Smooth muscle cell (in vitro differentiated cells): ENCODE data around the gene GALNT10. TPM values are rescaled to one million over a fixed set of nuclear protein-coding genes. Genes with fewer than 3 reads are reported as not detected.

Source experiments
- DNase-seq: peaks from one replicate; lab custom pipeline; 2025; ENCODE audit not compliant: unreplicated experiment; lab: John Stamatoyannopoulos, UW
- H2AFZ ChIP-seq: fragments of 200-600 bp; sonication (generic); 2 replicates; pipeline ENCODE4 v1.6.0; 2016; ENCODE audit warnings: antibody characterized with exemption, low read depth, mild to moderate bottlenecking
- H3F3A ChIP-seq: fragments of 200-600 bp; sonication (generic); 2 replicates; pipeline ENCODE4 v1.6.0; 2017; ENCODE audit warnings: antibody characterized with exemption, low read depth
- H3K27ac ChIP-seq: fragments of 200-600 bp; sonication (generic); 2 replicates; pipeline ENCODE4 v1.5.1; 2016; ENCODE audit warnings: low read depth, mild to moderate bottlenecking
- H3K27me3 ChIP-seq: fragments of 200-600 bp; sonication (generic); 2 replicates; pipeline ENCODE4 v1.6.1; 2016; ENCODE audit warnings: low read depth, mild to moderate bottlenecking
- H3K36me3 ChIP-seq: fragments of 200-600 bp; sonication (generic); 2 replicates; pipeline ENCODE4 v1.5.1; 2016; ENCODE audit warnings: low read depth
- H3K4me1 ChIP-seq: fragments of 200-600 bp; sonication (generic); 2 replicates; pipeline ENCODE4 v1.5.1; 2016; ENCODE audit warnings: low read depth
- H3K4me2 ChIP-seq: fragments of 200-600 bp; sonication (generic); 2 replicates; pipeline ENCODE4 v1.6.0; 2016; ENCODE audit warnings: mild to moderate bottlenecking
- H3K4me3 ChIP-seq: fragments of 200-600 bp; sonication (generic); 2 replicates; pipeline ENCODE4 v1.5.1; 2016; ENCODE audit warnings: mild to moderate bottlenecking
- H3K79me2 ChIP-seq: fragments of 200-600 bp; sonication (generic); 2 replicates; pipeline ENCODE4 v1.6.0; 2016; ENCODE audit warnings: low read depth, mild to moderate bottlenecking
- H3K9ac ChIP-seq: fragments of 200-600 bp; sonication (generic); 2 replicates; pipeline ENCODE4 v1.6.0; 2016; ENCODE audit warnings: low read depth
- H3K9me3 ChIP-seq: fragments of 200-600 bp; sonication (generic); replicated peaks from 2 replicates; pipeline ENCODE4 v1.5.1; 2016; ENCODE audit warnings: low read depth
- H4K20me1 ChIP-seq: fragments of 200-600 bp; sonication (generic); 2 replicates; pipeline ENCODE4 v1.6.0; 2016; ENCODE audit warnings: low read depth
- CTCF ChIP-seq: fragments of 200-600 bp; sonication (generic); IDR thresholded peaks from 2 replicates; pipeline ENCODE4 v1.5.1; 2017; ENCODE audit warnings: borderline replicate concordance, mild to moderate bottlenecking, antibody characterized with exemption; ENCODE audit not compliant: insufficient read depth, poor library complexity, severe bottlenecking
- WGBS: methylation state at CpG from one replicate; pipeline ENCODE4 v1.1.7; 2016; ENCODE audit warnings: low lambda C conversion rate; 5-methylcytosine and 5-hydroxymethylcytosine counted together
- polyA plus RNA-seq: library from polyadenylated mRNA; unstranded; fragments of >200 nt; fragmentation: Nextera tagmentation; extraction: Ambion mirVana; gene quantifications from 2 replicates; pipeline ENCODE4 v1.2.1, GENCODE V29; 2016
- total RNA-seq: library from RNA; depleted of rRNA; stranded (reverse); fragments of >200 nt; gene quantifications from 2 replicates; pipeline ENCODE4 v1.2.3, GENCODE V29; 2014

GALNT10 gene
- total and polyA plus RNA-seq, 2 experiments from 2014 or later = 23.6 to 24.6 TPM

DNA sequence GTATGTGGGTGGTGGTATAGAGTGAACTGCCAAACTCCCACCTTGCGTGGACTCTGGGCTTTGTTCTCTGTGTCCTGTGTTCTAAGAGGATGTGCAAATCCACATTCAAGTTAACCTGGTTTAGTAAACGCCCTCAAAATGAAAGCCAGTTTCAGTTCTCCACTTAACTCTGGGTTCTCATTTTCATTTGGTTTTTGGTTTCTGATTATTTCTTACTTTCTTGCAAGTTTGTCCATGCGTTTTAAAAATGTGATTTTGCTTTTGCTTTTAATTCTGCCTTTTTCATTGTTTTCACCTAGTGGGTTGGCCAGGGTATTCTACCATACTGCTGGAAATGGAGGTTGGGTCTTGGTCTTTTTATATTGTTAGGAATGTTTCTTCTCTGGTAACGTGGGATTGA lies 38.2 kb downstream of the GALNT10 start:
- no peak for DNase-seq
- no peaks in the 10 kb centered on the region for H3K27me3 ChIP-seq
- H3K36me3 ChIP-seq = no peaks in the 10 kb centered on the region
- no peak for TF ChIP-seq CTCF
- H3K9me3 ChIP-seq = peaks cover 6% of the 10 kb centered on the region
- no peak overlapping the region for H3K4me2 ChIP-seq
- 93% methylated on average over 4 of the region's 4 CpGs for WGBS
- no peaks in the 10 kb centered on the region for H3K4me1 ChIP-seq
- H2AFZ ChIP-seq = no peak overlapping the region
- H3K27ac ChIP-seq = no peak overlapping the region
- H3F3A ChIP-seq = no peaks in the 10 kb centered on the region
- peaks cover 4% of the 10 kb centered on the region for H4K20me1 ChIP-seq
- no peak overlapping the region for H3K4me3 ChIP-seq
- H3K79me2 ChIP-seq = peaks cover 29% of the 10 kb centered on the region
- no peak overlapping the region for H3K9ac ChIP-seq

- no peak for TF ChIP-seq CTCF
- H3K79me2 ChIP-seq = peaks cover 29% of the 10 kb centered on the region
These were observed 40.0 kb downstream of the GALNT10 start for GRCh38 chr5:154230526-154230925.

DNA sequence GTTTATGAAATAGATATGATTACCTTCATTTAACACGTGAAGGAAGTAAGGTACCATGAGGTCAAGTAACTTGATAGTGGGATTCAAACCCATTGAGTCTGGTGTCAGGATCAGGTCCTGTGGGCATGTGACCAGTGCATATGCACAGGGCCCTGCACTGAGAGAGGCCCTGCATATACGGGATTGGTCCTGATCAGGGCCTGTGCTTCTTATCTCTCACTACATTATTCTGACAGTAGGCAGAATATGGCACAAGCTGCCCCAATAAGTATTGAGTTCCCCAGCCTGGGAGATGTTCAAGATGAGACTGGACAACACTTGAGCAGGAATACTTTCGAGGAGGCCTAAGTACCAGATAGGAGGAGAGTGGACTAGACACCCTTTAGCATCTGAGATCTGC lies 44.0 kb downstream of the GALNT10 start:
- DNase-seq = no peak
- H2AFZ ChIP-seq = no peak overlapping the region
- WGBS = 80% methylated on average over 3 of the region's 3 CpGs
- H3K27ac ChIP-seq = no peak overlapping the region
- H3K9me3 ChIP-seq = no peaks in the 10 kb centered on the region
- no peak overlapping the region for H3K4me3 ChIP-seq
- no peaks in the 10 kb centered on the region for H3K36me3 ChIP-seq
- no peaks in the 10 kb centered on the region for H3F3A ChIP-seq
- H3K9ac ChIP-seq = no peak overlapping the region
- H3K4me2 ChIP-seq = no peak overlapping the region
- no peaks in the 10 kb centered on the region for H3K27me3 ChIP-seq
- H3K79me2 ChIP-seq = peaks cover 11% of the 10 kb centered on the region
- peaks cover 4% of the 10 kb centered on the region for H4K20me1 ChIP-seq
- TF ChIP-seq CTCF = no peak
- H3K4me1 ChIP-seq = no peaks in the 10 kb centered on the region

More at GRCh38 chr5:154230526-154230925, 40.0 kb downstream of the GALNT10 start:
- Histone ChIP-seq H3K27me3 (no peaks in the 10 kb centered on the region), H3F3A (no peaks in the 10 kb centered on the region), H4K20me1 (peaks cover 4% of the 10 kb centered on the region), H3K4me1 (no peaks in the 10 kb centered on the region), H3K4me2 (no peak overlapping the region), H3K4me3 (no peak overlapping the region), H3K36me3 (no peaks in the 10 kb centered on the region), H3K9me3 (peaks cover 6% of the 10 kb centered on the region), H3K9ac (no peak overlapping the region), H2AFZ (no peak overlapping the region), H3K27ac (no peak overlapping the region)
- DNase-seq = no peak

DNA sequence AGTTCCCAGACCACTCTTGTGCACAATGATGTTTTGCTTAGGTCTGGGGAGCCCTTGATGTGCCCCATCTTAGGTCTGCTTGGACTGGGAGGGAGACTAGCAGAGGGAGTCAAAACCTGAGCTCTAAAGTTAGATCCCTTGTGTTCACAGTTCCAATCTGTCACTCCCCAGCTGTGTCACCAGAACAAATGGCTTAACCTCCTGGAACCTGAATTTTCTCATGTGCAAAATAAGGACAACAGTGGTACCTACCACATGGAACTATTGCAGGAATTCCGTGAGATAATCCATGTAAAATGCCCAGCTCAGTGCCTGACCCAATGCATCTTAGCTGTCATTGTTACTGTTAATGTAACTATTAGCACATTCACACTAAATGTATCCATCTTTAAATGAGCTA lies 45.5 kb downstream of the GALNT10 start:
- Histone ChIP-seq H3K4me3 (no peak overlapping the region), H2AFZ (no peak overlapping the region), H3K4me2 (no peak overlapping the region), H3K79me2 (peaks cover 6% of the 10 kb centered on the region), H3K4me1 (peaks cover 4% of the 10 kb centered on the region), H3F3A (no peaks in the 10 kb centered on the region), H3K27ac (no peak overlapping the region), H3K27me3 (no peaks in the 10 kb centered on the region), H4K20me1 (peaks cover 4% of the 10 kb centered on the region), H3K36me3 (no peaks in the 10 kb centered on the region), H3K9ac (no peak overlapping the region), H3K9me3 (no peaks in the 10 kb centered on the region)
- WGBS = 81% methylated on average over 1 of the region's 1 CpG
- TF ChIP-seq CTCF = no peak
- DNase-seq = no peak
